ENCODE measurements around the gene DUOXA2.
"Not testable (repeated sequence)": the region's sequence is repeated elsewhere in the genome, so short reads cannot be mapped to it uniquely, and the experiment has no call there.

Gene DUOXA2

DNA sequence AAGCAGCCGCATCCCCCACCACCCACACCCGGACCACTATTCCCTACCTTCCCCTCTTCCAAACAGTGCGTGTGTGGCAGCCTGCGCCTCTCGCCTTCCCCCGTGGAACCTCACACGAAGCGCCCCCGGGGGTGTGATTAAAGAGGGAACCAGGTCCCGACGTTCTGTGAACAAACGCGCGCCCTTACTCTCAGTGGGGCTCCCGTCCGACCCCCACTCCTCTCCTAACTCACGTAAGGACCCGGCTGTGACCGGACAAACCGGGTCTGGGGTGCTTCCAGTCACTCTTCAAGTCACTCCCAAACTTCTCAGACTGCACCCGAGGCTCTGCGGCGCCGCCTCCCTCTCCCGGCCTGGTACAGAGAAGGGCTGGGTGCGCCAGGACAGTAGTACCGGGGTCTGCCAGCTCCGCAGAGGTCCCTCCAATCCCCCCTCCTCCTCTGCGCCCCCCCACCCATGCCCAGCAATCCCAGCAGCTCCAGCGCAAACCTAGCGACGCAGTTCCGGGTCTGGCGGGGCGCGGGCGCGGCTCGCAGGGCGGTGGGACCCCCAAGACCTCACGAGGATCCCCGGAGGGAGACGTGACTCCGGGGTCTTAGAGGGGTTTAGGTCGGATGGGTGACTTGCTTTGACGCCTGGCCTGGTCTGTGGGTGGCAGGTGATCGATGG is 15.0 kb downstream of the DUOXA2 start:
- DNase-seq (ENCODE audit: low read depth in 1 of 2, low spot score in 1 of 2), result no peak
- in situ Hi-C loops (cut with HindIII; ENCODE audit: low pct_unique_long_range_greater_than_20kb, low sequenced_read_pairs), result no loop called here
- TF ChIP-seq JUND (IDR thresholded peaks at IDR 0.05; ENCODE audit: low read depth), result no peak

DNA sequence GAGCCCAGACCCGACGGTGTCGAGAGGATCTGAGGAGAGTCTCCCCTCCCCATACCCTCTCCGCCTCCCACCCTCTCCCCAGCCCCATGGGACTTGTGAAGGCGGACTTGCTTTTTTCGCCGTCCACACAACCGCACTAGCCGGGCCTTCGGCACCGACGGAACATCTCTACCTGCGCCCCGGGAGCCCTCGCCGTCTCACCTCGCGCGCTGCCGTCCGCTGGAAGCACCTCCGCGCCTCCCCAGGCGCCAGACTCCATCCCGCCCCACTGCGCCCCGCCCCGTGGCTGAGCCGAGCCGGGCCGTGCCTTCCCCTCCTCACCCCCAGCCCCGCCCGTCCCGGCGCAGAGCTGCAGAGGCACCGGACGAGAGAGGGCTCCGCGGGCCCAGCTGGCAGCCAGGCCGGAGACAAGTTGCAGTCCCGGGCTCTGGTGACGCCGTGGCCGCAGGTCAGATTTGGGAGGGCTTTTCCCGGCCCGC is 15.6 kb downstream of the DUOXA2 start, which contains the start of the genes DUOX1 and DUOXA1:
Gene DUOX1, plus strand, starts transcription at position 344 of the 479 bp plus-strand sequence. CDS start 1,973 bp downstream, outside the sequence.
Gene DUOXA1, minus strand, starts transcription at position 229 of the 479 bp plus-strand sequence. CDS start 6,865 bp downstream, outside the sequence.
- no peak for DNase-seq (ENCODE audit: low read depth in 1 of 2, low spot score in 1 of 2)
- TF ChIP-seq JUND (IDR thresholded peaks at IDR 0.05; ENCODE audit: low read depth), result no peak
- in situ Hi-C loops (cut with HindIII; ENCODE audit: low pct_unique_long_range_greater_than_20kb, low sequenced_read_pairs), result no loop called here

DNA sequence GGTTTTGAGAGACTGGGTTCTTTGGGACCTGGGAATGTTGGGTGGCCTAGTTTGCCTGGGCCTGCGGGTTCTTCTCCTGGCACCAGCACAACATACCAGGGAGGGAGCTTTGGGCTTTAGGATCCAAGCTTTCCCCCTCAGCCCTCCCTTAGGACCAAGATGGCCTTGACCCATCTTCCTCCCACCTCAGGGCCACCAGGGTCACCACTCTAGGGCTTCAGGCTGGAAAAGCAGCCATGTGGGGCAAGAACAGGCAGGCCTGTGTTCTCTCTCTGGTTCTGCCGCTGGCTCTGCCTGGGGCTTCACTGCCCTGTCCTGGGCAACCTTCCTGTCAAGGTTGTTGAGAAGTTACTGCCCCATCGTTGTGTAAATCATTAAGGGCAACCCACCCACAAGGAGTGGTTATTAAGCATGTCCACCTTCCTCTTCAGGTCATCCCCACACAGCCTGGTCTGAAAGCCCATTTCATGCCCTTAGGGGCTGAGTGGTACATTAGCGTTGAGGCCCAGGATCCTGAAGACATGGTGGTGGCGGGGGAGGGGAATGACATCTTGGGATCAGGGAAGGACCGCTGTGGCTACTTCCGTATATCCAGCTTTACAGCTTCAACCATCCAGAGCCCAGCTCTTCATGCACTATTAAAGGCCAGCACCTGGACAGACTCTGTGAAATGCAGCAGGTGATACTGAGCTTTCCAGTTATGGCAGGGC is 16.3 kb downstream of the DUOXA2 start:
- in situ Hi-C loops (cut with HindIII; ENCODE audit: low pct_unique_long_range_greater_than_20kb, low sequenced_read_pairs), result no loop called here
- no peak for DNase-seq (ENCODE audit: low read depth in 1 of 2, low spot score in 1 of 2)
- TF ChIP-seq JUND (IDR thresholded peaks at IDR 0.05; ENCODE audit: low read depth), result no peak

DNA sequence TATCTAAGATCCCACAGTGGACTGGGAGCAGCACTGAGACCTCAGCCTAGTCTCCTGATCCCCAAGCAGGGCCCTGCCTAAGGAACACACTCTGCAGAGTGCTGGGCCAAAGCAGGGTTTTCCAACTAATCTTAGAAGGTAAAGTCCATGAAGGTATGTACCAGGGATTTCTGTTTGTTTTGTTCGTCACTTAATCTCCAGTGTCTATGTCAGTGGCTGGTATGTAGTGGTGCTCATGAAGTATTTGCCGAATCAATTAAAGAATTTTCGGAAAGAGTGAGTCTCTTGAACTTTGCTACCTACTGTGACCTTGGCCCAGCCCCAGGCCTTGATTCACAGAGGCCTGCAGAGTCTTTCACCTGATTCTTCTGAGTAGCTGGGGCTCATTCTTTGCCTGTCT is 17.4 kb downstream of the DUOXA2 start:
- in situ Hi-C loops (cut with HindIII; ENCODE audit: low pct_unique_long_range_greater_than_20kb, low sequenced_read_pairs), result no loop called here

DNA sequence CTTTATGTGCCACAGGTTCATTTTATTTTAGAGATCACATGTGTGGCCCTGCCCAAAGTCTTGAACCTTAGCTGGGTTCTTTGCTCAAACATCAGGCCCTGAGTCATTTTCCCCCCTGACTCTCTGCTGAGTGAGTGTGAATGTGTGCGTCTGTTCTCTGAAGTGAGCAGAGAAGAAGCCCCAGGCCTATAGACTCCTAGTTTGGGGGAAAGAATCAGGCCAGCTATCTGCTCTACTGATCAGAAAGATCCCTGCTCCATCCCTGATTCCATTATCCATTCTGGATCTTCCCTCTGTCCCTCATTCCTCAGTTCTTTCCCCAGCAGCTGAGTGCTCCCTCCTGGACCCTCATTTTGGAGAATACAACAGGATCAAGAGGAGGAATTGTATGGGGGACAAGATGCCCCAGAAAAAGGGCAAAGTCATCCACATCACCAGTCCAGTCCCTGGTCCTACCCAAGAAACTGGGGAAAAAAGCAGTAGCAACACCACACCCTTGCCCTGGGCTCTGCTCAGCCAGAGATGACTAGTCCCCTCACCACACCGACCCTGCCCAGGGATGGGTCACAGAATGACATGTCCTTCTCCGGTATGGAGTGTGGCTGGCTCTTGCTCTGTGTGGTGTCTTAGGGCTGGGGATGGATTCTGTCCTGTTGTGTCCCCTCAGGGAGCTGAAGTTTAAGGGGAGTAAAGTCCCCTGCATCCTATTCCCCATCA is 18.9 kb downstream of the DUOXA2 start:
- in situ Hi-C loops (cut with HindIII; ENCODE audit: low pct_unique_long_range_greater_than_20kb, low sequenced_read_pairs), result no loop called here
- TF ChIP-seq JUND (IDR thresholded peaks at IDR 0.05; ENCODE audit: low read depth), result no peak
- DNase-seq (ENCODE audit: low read depth in 1 of 2, low spot score in 1 of 2), result no peak

More for the DNA sequence above, 17.4 kb downstream of the DUOXA2 start:
- TF ChIP-seq JUND (IDR thresholded peaks at IDR 0.05; ENCODE audit: low read depth), result no peak
- no peak for DNase-seq (ENCODE audit: low read depth in 1 of 2, low spot score in 1 of 2)

DNA sequence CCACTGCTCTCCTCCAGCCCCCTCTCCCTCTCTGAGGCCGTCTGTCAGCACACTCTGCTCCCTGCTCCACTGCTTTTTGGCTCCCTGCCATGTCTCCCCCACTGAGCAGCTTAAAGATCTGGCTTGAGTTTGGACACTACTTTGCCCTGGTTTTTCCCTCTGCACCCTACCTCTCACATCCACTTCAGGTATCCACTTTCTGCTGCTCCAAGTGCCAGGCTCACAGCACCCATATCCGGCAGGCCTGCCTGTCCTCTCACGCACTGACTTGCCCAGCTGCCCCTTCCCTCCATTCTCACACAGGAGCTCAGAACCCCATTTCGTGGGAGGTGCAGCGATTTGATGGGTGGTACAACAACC is 19.4 kb downstream of the DUOXA2 start:
- no peak for DNase-seq (ENCODE audit: low read depth in 1 of 2, low spot score in 1 of 2)
- TF ChIP-seq JUND (IDR thresholded peaks at IDR 0.05; ENCODE audit: low read depth), result no peak
- in situ Hi-C loops (cut with HindIII; ENCODE audit: low pct_unique_long_range_greater_than_20kb, low sequenced_read_pairs), result no loop called here

DNA sequence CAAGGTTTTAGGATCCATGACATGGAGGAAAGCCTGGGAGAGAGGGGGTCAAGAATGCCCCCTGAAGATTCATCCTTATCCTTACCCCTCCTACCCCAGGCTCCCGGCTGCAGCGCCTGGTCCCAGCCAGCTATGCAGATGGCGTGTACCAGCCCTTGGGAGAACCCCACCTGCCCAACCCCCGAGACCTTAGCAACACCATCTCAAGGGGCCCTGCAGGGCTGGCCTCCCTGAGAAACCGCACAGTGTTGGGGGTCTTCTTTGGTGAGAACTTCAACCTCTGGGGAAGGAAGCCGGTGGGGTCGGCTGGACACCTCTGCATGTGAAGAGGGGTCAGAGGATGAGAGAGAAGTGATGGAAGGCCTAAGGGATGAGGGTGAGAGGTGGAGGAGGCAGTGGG is 19.9 kb downstream of the DUOXA2 start:
- DNase-seq (ENCODE audit: low read depth in 1 of 2, low spot score in 1 of 2), result no peak
- no peak for TF ChIP-seq JUND (IDR thresholded peaks at IDR 0.05; ENCODE audit: low read depth)
- in situ Hi-C loops (cut with HindIII; ENCODE audit: low pct_unique_long_range_greater_than_20kb, low sequenced_read_pairs), result no loop called here

DNA sequence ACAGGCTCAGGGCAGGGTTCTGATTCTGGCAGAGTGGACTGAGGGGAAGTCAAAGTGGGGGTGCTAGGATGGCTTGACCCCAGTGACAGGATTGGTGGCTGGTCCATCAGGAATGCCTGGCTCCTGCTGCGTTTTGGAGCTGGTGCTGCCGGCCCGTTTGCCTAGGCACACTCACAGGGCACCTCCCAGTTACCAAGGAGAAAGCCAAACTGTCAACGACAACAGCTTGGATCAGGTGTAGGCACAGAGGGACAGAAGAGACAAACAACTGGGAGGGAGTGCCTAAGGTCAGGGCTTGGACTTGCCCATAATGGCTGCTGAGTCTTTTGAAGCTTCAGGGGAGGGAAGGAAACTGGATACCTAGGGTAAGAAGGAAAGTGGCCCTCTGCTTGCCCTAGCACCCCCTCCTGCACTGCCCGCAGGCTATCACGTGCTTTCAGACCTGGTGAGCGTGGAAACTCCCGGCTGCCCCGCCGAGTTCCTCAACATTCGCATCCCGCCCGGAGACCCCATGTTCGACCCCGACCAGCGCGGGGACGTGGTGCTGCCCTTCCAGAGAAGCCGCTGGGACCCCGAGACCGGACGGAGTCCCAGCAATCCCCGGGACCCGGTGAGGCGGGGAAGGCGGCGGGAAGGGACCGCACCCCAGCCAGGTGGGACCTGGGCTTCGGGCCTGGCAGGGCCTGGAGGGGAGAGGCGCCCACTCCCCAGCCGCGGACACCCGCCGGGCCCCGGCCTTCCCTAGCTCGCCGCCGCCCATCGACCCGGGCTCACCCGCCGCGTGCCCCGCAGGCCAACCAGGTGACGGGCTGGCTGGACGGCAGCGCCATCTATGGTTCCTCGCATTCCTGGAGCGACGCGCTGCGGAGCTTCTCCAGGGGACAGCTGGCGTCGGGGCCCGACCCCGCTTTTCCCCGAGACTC is 20.8 kb downstream of the DUOXA2 start:
- TF ChIP-seq JUND (IDR thresholded peaks at IDR 0.05; ENCODE audit: low read depth), result no peak
- in situ Hi-C loops (cut with HindIII; ENCODE audit: low pct_unique_long_range_greater_than_20kb, low sequenced_read_pairs), result no loop called here
- DNase-seq (ENCODE audit: low read depth in 1 of 2, low spot score in 1 of 2), result no peak

DNA sequence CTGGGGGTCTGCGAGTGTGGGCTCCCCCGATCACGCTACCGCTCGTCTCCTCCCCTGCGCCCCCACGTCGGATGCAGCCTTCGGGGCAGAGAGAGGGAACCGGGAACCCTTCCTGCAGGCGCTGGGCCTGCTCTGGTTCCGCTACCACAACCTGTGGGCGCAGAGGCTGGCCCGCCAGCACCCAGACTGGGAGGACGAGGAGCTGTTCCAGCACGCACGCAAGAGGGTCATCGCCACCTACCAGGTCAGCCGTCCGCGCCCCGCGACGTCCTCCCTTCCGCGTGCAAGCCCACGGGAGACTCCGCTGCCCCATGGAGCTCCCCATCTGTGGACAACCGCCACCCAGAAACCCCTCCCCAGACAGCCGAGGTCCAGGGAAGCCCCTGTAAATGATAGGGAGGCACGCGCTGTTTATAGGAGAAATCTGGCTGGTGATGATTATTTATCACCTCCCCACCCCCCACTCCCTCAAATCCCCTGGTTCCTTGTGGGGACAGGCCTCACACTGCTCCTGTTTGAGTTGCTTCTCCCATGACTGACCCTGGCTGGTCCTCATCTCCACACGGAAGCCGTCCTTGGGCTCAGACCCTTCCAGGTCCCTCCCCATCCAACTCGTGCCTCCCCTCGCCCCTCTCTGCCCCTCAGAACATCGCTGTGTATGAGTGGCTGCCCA is 21.7 kb downstream of the DUOXA2 start:
- in situ Hi-C loops (cut with HindIII; ENCODE audit: low pct_unique_long_range_greater_than_20kb, low sequenced_read_pairs); DNase-seq (ENCODE audit: low read depth in 1 of 2, low spot score in 1 of 2): not testable (repeated sequence)

DNA sequence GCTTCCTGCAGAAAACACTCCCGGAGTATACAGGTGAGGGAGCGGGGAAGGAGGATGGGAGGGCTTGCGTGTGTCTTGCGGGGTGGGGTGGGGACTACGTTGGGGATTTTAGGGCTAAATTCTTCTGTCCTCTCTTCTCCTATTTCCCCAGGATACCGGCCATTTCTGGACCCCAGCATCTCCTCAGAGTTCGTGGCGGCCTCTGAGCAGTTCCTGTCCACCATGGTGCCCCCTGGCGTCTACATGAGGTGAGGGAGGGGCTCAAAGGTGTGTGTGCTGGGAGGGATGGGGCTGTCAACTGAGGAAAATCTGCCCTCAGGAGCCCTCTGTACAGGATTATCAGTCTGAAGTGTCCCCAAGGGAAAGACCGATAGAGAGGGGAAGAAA is 22.2 kb downstream of the DUOXA2 start:
- no peak for DNase-seq (ENCODE audit: low read depth in 1 of 2, low spot score in 1 of 2)
- in situ Hi-C loops (cut with HindIII; ENCODE audit: low pct_unique_long_range_greater_than_20kb, low sequenced_read_pairs), result no loop called here
- TF ChIP-seq JUND (IDR thresholded peaks at IDR 0.05; ENCODE audit: low read depth), result no peak

DNA sequence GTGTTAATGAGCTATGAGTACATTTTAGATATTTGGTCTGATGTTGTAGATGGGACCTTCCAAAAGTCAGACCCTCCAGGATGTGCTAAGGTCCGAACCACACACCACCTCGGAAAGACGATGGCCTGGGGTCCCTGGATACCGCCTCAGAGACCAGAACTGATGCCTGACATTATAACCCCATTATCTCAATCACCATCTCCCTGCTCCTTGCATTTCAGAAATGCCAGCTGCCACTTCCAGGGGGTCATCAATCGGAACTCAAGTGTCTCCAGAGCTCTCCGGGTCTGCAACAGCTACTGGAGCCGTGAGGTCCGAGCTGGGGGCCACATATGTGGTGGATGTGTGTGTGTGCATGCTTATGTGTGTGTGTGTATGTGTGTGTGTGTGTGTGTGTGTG is 23.6 kb downstream of the DUOXA2 start:
- DNase-seq (ENCODE audit: low read depth in 1 of 2, low spot score in 1 of 2), result no peak
- in situ Hi-C loops (cut with HindIII; ENCODE audit: low pct_unique_long_range_greater_than_20kb, low sequenced_read_pairs), result no loop called here
- TF ChIP-seq JUND (IDR thresholded peaks at IDR 0.05; ENCODE audit: low read depth), result no peak
